Fibroblast of lung (primary cell): ENCODE data around the gene CHRNA1. TPM values are rescaled to one million over a fixed set of nuclear protein-coding genes. Genes with fewer than 3 reads are reported as not detected.

Experiments used
- DNase-seq, 2 donors: peaks; one replicate each; pipeline versions ENCODE4 v3.0.0 to v3.0.0-alpha.2; 2010; ENCODE audit warnings: low read depth in 2 of 2
- H2AFZ ChIP-seq: 2 replicates; pipeline ENCODE4 v1.5.1; 2012; ENCODE audit warnings: low read length, control low read depth, inconsistent platforms
- H3K27ac ChIP-seq: 2 replicates; pipeline ENCODE4 v1.5.1; 2011; ENCODE audit warnings: low read length, control low read depth; ENCODE audit not compliant: insufficient read depth
- H3K27me3 ChIP-seq: 2 replicates; pipeline ENCODE4 v1.5.1; 2011; ENCODE audit warnings: mild to moderate bottlenecking, low read length; ENCODE audit not compliant: control insufficient read depth, insufficient read depth
- H3K36me3 ChIP-seq: 2 replicates; pipeline ENCODE4 v1.5.1; 2011; ENCODE audit warnings: low read length; ENCODE audit not compliant: control insufficient read depth, insufficient read depth
- H3K4me1 ChIP-seq: 2 replicates; pipeline ENCODE4 v1.5.1; 2011; ENCODE audit warnings: low read length; ENCODE audit not compliant: control insufficient read depth, insufficient read depth; ENCODE audit errors: extremely low read depth
- H3K4me2 ChIP-seq: 2 replicates; pipeline ENCODE4 v1.5.1; 2011; ENCODE audit warnings: low read length, control low read depth; ENCODE audit not compliant: insufficient read depth; ENCODE audit errors: extremely low read depth
- H3K4me3 ChIP-seq, 4 experiments: fragments of 200-600 bp in 1 of 4; sonication (generic) in 1 of 4; replicated peaks in 1 of 4; 2 replicates each; pipeline ENCODE4 v1.5.1; 2011 to 2016; ENCODE audit warnings: low read length in 4 of 4, low read depth in 3 of 4, mild to moderate bottlenecking in 3 of 4, control low read depth in 2 of 4, inconsistent platforms in 1 of 4, mixed read lengths in 1 of 4; ENCODE audit not compliant: insufficient read depth in 1 of 4; ENCODE audit errors: control extremely low read depth in 1 of 4
- H3K79me2 ChIP-seq: 2 replicates; pipeline ENCODE4 v1.5.1; 2012; ENCODE audit warnings: mild to moderate bottlenecking, low read length, inconsistent platforms; ENCODE audit not compliant: control insufficient read depth, insufficient read depth
- H3K9ac ChIP-seq: 2 replicates; pipeline ENCODE4 v1.5.1; 2011; ENCODE audit warnings: mild to moderate bottlenecking, low read length, control low read depth; ENCODE audit not compliant: insufficient read depth
- H3K9me3 ChIP-seq: 2 replicates; pipeline ENCODE4 v1.5.1; 2012; ENCODE audit warnings: low read depth, low read length; ENCODE audit not compliant: control insufficient read depth, insufficient read depth
- H4K20me1 ChIP-seq: 2 replicates; pipeline ENCODE4 v1.5.1; 2011; ENCODE audit warnings: low read length; ENCODE audit not compliant: control insufficient read depth, insufficient read depth; ENCODE audit errors: extremely low read depth
- CTCF ChIP-seq, 2 donors: IDR thresholded peaks in 1 of 2; conservative IDR thresholded peaks in 1 of 2; 1 replicate in 1 of 2; 2 replicates in 1 of 2; pipeline ENCODE4 v1.5.1; 2011 to 2012; ENCODE audit warnings: low read length in 2 of 2, control low read depth in 1 of 2, inconsistent platforms in 1 of 2, low read depth in 1 of 2, mild to moderate bottlenecking in 1 of 2
- EZH2 ChIP-seq: IDR thresholded peaks from 2 replicates; pipeline ENCODE4 v1.5.1; 2012; ENCODE audit warnings: low read length, control low read depth, mild to moderate bottlenecking; ENCODE audit errors: missing control alignments
- polyA plus RNA-seq, 2 donors: library from polyadenylated mRNA; depleted of rRNA in 1 of 2; stranded (reverse) in 1 of 2; unstranded in 1 of 2; fragments of >200 nt; gene quantifications; 2 replicates each; pipeline ENCODE4 v1.2.1, GENCODE V29; 2011 to 2012; ENCODE audit warnings: missing spikeins in 1 of 2
- total RNA-seq: library from RNA; depleted of rRNA; stranded (reverse); fragments of >200 nt; gene quantifications from 2 replicates; pipeline ENCODE4 v1.2.1, GENCODE V29; 2014

The CHRNA1 gene
- total and polyA plus RNA-seq, 2 donors (not counting 1 experiment from before 2014, with no cell fraction given), result 0.33 to 1.1 TPM

- Histone ChIP-seq H3K4me3 (no peak overlapping the region), H3K79me2 (no peaks in the 10 kb centered on the region), H3K9me3 (no peaks in the 10 kb centered on the region), H3K9ac (no peak overlapping the region), H2AFZ (no peak overlapping the region), H4K20me1 (no peaks in the 10 kb centered on the region), H3K36me3 (no peaks in the 10 kb centered on the region), H3K4me2 (no peak overlapping the region), H3K27ac (no peak overlapping the region), H3K27me3 (peaks cover 4% of the 10 kb centered on the region), H3K4me1 (no peaks in the 10 kb centered on the region)
- TF ChIP-seq EZH2 (no peak), CTCF (conservative IDR thresholded peaks at IDR 0.05 in 1 of 2, IDR thresholded peaks at IDR 0.05 in 1 of 2; ENCODE audit: low read depth in 1 of 2, low read length in 2 of 2) (no peak)
- DNase-seq, result no peak
Measured at GRCh38 chr2:174703430-174703829, 60.8 kb downstream of the CHRNA1 start.

DNA sequence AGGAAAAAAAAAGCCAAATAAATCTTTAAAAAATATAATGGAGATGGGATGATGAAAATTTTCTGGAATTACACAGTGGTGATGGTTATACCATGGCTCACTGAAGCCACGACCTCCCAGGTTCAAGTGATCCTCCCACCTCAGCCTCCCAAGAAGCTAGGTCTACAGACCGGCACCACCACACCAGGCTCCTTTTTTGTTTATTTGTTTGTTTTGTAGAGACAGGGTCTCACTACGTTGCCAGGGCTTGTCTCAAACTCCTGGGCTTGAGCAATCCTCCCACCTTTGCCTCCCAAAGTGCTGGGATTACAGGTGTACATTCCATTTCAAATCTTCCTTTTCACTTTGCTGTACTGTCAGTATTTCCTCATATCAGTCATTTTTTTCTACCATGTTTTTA, 61.7 kb downstream of the CHRNA1 start:
- no peak overlapping the region for H3K4me2 ChIP-seq
- TF ChIP-seq CTCF (conservative IDR thresholded peaks at IDR 0.05 in 1 of 2, IDR thresholded peaks at IDR 0.05 in 1 of 2; ENCODE audit: low read depth in 1 of 2, low read length in 2 of 2) (no peak), EZH2 (no peak)
- no peaks in the 10 kb centered on the region for H3K36me3 ChIP-seq

DNA sequence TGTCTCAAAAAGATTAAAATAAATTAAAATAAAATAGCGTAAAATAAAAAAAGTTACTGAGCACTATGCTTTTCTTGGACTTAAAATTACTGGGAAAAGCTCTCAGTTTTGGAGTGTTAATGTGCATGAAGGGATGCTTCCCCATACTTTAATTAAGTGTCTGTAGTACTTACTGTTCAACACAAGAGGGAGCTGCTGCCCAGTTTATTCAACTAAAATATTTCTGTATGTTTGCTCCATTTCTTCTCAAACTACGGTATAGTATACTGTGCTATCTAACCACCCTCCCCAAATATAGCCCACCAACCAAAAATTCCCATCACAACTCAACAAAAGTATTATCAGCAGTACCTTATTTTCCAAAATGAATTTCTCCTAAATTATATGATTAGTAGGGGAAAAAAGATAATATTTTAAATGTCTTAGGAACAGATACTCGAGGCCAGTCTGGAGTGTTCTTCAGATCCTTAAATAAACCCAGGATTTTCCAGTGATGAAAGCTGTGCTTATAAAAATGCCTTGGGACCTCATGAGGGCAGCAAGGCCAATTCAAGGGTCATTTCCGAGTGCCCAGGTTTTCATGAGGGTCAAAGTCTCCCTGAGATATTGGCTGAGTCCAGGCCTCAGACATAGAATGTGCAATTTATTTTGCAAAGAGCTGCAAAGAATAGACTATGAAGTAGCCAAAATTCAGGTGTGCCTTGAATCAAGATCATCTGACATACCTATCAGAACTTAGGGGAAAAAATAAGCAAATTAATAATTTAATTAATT, 64.1 kb downstream of the CHRNA1 start:
- Histone ChIP-seq H2AFZ (no peak overlapping the region), H3K9ac (no peak overlapping the region), H3K27me3 (peaks cover 14% of the 10 kb centered on the region), H3K79me2 (no peaks in the 10 kb centered on the region), H3K4me1 (no peaks in the 10 kb centered on the region), H3K27ac (no peak overlapping the region), H3K9me3 (no peaks in the 10 kb centered on the region), H4K20me1 (no peaks in the 10 kb centered on the region), H3K4me3 (no peak overlapping the region), H3K4me2 (no peak overlapping the region), H3K36me3 (no peaks in the 10 kb centered on the region)
- DNase-seq, result peak; percentile 37 to 73
- TF ChIP-seq CTCF (conservative IDR thresholded peaks at IDR 0.05 in 1 of 2, IDR thresholded peaks at IDR 0.05 in 1 of 2; ENCODE audit: low read depth in 1 of 2, low read length in 2 of 2) (peak; percentile 48 to 60), EZH2 (no peak)

More for the DNA sequence above, 61.7 kb downstream of the CHRNA1 start:
- no peaks in the 10 kb centered on the region for H3K79me2 ChIP-seq
- no peaks in the 10 kb centered on the region for H3K9me3 ChIP-seq
- no peak overlapping the region for H3K9ac ChIP-seq
- no peak overlapping the region for H3K4me3 ChIP-seq
- no peak for DNase-seq
- H3K27me3 ChIP-seq, result peaks cover 4% of the 10 kb centered on the region
- no peak overlapping the region for H2AFZ ChIP-seq
- H3K4me1 ChIP-seq, result no peaks in the 10 kb centered on the region
- H4K20me1 ChIP-seq, result no peaks in the 10 kb centered on the region
- H3K27ac ChIP-seq, result no peak overlapping the region

Other genes starting within 250 kb of the CHRNA1 start
- 5.6 and 10.7 TPM in 2 replicates for gene WIPF1, start 166.7 kb downstream of the CHRNA1 start, total RNA-seq
- 22.6 and 23.6 TPM in 2 replicates for gene WIPF1, start 166.7 kb downstream of the CHRNA1 start, polyA plus RNA-seq
- 59.1 and 203 TPM in 2 replicates for gene CHN1, start 240.9 kb upstream of the CHRNA1 start, total RNA-seq
- 285 and 904 TPM in 2 replicates for gene CHN1, start 240.9 kb upstream of the CHRNA1 start, polyA plus RNA-seq